ENCODE data around the gene DIP2B.

Gene DIP2B, protein sequence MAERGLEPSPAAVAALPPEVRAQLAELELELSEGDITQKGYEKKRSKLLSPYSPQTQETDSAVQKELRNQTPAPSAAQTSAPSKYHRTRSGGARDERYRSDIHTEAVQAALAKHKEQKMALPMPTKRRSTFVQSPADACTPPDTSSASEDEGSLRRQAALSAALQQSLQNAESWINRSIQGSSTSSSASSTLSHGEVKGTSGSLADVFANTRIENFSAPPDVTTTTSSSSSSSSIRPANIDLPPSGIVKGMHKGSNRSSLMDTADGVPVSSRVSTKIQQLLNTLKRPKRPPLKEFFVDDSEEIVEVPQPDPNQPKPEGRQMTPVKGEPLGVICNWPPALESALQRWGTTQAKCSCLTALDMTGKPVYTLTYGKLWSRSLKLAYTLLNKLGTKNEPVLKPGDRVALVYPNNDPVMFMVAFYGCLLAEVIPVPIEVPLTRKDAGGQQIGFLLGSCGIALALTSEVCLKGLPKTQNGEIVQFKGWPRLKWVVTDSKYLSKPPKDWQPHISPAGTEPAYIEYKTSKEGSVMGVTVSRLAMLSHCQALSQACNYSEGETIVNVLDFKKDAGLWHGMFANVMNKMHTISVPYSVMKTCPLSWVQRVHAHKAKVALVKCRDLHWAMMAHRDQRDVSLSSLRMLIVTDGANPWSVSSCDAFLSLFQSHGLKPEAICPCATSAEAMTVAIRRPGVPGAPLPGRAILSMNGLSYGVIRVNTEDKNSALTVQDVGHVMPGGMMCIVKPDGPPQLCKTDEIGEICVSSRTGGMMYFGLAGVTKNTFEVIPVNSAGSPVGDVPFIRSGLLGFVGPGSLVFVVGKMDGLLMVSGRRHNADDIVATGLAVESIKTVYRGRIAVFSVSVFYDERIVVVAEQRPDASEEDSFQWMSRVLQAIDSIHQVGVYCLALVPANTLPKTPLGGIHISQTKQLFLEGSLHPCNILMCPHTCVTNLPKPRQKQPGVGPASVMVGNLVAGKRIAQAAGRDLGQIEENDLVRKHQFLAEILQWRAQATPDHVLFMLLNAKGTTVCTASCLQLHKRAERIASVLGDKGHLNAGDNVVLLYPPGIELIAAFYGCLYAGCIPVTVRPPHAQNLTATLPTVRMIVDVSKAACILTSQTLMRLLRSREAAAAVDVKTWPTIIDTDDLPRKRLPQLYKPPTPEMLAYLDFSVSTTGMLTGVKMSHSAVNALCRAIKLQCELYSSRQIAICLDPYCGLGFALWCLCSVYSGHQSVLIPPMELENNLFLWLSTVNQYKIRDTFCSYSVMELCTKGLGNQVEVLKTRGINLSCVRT (N-terminal part only)

GRCh38 chr12:50504798-50505674 is at the start of gene DIP2B:
Gene DIP2B (plus strand): TSS chr12:50504985. CDS start chr12:50505141, 156 bp downstream.
- H3K4me3 ChIP-seq (ENCODE audit: low read depth, low read length), result peak within 1 kb of the TSS; percentile 77
- peak; percentile 96 for DNase-seq (ENCODE audit: low read depth)
- TF ChIP-seq MAX (IDR thresholded peaks at IDR 0.05; ENCODE audit: low read depth, low read length), result peak; percentile 85
- TF ChIP-seq MYC (IDR thresholded peaks at IDR 0.05; ENCODE audit: low read depth, low read length), result peak; percentile 74
- TF ChIP-seq POLR2A (IDR thresholded peaks at IDR 0.05; ENCODE audit: extremely low read depth, insufficient read length), result peak; percentile 21
- peak; percentile 84 for TF ChIP-seq CTCF (IDR thresholded peaks at IDR 0.05; ENCODE audit: low read depth, low read length)

- H3K4me3 ChIP-seq (ENCODE audit: low read depth, low read length), result no peak overlapping the region
- DNase-seq (ENCODE audit: low read depth), result no peak
- no peak for TF ChIP-seq POLR2A (IDR thresholded peaks at IDR 0.05; ENCODE audit: extremely low read depth, insufficient read length)
- no peak for TF ChIP-seq CTCF (IDR thresholded peaks at IDR 0.05; ENCODE audit: low read depth, low read length)
- no peak for TF ChIP-seq MYC (IDR thresholded peaks at IDR 0.05; ENCODE audit: low read depth, low read length)
- no peak for TF ChIP-seq MAX (IDR thresholded peaks at IDR 0.05; ENCODE audit: low read depth, low read length)
Measured at GRCh38 chr12:50458606-50459005, 46.2 kb upstream of the DIP2B start.

DNA sequence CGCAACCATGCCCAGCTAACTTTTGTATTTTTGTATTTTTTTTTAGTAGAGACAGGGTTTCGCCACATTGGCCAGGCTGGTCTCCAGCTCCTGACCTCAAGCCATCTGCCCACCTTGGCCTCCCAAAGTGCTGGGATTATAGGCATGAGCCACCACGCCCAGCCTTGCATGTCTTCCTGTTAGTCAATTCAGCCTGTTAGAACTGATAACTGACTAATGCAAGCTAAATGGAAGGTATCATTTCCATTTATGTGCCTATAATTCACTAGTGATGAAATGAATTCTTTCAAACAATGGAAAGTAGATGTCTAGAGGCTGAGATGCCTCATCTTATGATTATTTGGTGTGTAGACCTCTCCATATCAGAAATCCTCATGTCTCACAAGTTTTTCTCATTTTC is 37.3 kb upstream of the DIP2B start:
- TF ChIP-seq POLR2A (IDR thresholded peaks at IDR 0.05; ENCODE audit: extremely low read depth, insufficient read length), result no peak
- no peak for TF ChIP-seq CTCF (IDR thresholded peaks at IDR 0.05; ENCODE audit: low read depth, low read length)
- TF ChIP-seq MYC (IDR thresholded peaks at IDR 0.05; ENCODE audit: low read depth, low read length), result no peak
- TF ChIP-seq MAX (IDR thresholded peaks at IDR 0.05; ENCODE audit: low read depth, low read length), result no peak
- H3K4me3 ChIP-seq (ENCODE audit: low read depth, low read length), result no peak overlapping the region
- no peak for DNase-seq (ENCODE audit: low read depth)

DNA sequence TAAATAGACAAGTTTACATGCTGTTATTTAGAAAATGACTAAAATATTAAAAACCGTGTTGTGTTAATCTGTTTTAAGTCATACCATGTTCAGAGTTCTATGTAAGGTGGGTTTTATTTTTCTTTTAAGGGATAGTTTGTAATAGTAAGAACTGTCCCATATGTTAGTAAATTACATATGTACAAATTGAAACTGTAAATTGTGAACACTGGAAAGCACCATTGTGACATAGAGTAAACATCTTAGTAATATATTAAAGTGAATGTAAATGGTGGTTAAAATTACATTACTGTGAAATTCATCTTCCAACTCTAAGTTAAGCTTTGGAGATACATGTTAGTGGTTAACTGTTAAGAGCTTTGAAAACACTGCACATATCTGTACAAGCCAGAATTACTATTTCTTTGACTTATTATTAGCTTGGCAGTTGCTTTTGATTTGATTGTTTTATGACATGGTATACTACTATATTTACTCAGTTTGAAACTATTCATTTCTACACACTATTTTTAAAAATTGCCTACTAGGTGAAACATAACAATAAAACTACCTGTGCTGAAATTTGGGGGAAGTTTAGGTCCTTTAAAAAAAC is 27.4 kb upstream of the DIP2B start:
- no peak for TF ChIP-seq MAX (IDR thresholded peaks at IDR 0.05; ENCODE audit: low read depth, low read length)
- no peak for TF ChIP-seq POLR2A (IDR thresholded peaks at IDR 0.05; ENCODE audit: extremely low read depth, insufficient read length)
- TF ChIP-seq CTCF (IDR thresholded peaks at IDR 0.05; ENCODE audit: low read depth, low read length), result no peak
- no peak for TF ChIP-seq MYC (IDR thresholded peaks at IDR 0.05; ENCODE audit: low read depth, low read length)
- DNase-seq (ENCODE audit: low read depth), result no peak
- no peak overlapping the region for H3K4me3 ChIP-seq (ENCODE audit: low read depth, low read length)

Measured in NB4 (cell line).